ENCODE data around the gene TMEM37.

- no peak for TF ChIP-seq CTCF (conservative IDR thresholded peaks at IDR 0.05; ENCODE audit: low read depth, low read length)
- TF ChIP-seq EZH2 (IDR thresholded peaks at IDR 0.05; ENCODE audit: borderline replicate concordance, low read depth, low read length, poor library complexity, severe bottlenecking), result no peak
Measured at GRCh38 chr2:119483896-119484718, 52.5 kb downstream of the TMEM37 start.
